NAMALWA (cell line): ENCODE data around the gene NOG.

ENCODE experiments used
- DNase-seq: peaks from one replicate; pipeline ENCODE4 v3.0.0-alpha.2; 2015; ENCODE audit warnings: low spot score

NOG gene

DNA sequence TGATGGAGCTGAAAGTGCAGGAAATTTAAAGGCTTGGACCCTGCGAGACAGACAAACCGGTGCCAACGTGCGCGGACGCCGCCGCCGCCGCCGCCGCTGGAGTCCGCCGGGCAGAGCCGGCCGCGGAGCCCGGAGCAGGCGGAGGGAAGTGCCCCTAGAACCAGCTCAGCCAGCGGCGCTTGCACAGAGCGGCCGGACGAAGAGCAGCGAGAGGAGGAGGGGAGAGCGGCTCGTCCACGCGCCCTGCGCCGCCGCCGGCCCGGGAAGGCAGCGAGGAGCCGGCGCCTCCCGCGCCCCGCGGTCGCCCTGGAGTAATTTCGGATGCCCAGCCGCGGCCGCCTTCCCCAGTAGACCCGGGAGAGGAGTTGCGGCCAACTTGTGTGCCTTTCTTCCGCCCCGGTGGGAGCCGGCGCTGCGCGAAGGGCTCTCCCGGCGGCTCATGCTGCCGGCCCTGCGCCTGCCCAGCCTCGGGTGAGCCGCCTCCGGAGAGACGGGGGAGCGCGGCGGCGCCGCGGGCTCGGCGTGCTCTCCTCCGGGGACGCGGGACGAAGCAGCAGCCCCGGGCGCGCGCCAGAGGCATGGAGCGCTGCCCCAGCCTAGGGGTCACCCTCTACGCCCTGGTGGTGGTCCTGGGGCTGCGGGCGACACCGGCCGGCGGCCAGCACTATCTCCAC lies at the start of gene NOG:
TSS of gene NOG (plus strand) at position 54 of the 674 bp plus-strand sequence. CDS start at position 579, 525 bp downstream.
- DNase-seq = no peak

DNA sequence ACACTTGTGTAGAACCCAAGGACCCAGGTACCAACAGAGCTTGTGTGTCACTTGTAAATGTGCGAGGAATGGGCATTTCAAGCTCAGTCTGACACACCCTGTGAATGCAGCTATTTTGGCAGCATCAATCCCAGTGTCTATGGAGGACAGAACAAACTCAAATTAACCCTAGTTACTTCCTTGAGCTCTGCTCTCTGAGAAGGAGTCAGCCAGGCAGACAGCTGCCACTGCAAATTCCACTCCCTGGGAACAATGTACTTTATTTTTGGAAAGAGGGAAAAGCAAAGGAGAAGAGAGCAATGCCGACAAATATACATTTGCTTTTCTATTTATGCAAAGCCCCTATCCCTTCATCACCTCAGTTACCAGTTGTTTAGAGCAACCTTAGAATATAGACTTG lies 48.4 kb upstream of the NOG start:
- no peak for DNase-seq

DNA sequence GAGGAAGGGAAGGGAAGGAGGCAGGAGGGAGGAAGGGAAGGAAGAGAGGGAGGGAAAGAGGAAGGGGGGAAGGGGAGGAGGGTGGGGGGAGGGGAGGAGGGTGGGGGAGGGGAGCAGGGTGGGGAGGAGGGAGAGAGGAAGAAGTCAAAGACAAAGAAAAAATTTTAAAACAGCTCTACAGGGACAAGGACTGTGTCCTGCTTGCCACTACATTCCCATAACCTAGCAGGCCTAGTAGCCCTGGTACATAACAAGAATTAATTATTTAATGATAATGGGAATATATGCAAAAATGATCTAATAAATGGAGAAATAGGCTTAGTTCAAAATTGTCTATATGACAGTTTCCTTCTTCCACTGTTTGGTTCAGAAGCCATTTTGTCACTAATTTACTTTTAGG lies 47.6 kb upstream of the NOG start:
- DNase-seq = no peak

DNA sequence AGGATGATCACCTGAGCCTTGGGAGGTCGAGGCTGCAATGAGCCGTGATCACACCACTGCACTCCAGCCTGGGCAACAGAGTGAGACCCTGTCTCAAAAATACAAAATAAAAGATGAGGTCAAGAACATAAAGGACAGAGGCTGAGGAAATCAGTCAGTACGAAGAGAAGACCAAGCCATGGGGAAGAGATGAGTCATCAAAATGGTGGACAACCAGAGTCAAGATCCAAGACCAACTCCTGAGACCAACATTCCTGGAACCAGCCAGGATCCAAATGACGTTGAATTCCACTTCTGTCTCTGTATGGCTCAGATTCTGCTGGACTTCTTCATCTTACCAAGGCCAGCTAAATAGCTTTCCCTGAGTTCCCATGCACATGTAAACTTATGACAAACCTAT lies 44.8 kb upstream of the NOG start:
- no peak for DNase-seq

DNA sequence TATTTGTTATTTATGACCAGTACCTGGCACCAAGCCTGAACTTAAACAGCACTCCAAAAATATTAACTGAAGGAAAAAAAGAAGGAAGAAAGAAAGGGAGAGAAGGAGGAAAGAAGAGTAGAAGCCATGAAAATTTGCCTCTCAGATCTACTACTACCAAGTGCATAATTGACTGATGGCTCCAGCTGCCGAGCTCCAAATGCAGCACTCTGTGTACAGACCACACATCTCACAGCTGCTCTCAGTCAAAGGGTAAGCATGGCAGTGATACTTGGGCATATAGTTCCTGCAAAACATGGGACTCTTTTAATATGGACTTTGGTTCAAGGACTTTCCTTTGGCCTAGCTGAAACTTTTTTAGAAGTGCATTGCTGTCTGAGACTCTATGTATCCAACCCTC lies 44.0 kb upstream of the NOG start:
- DNase-seq = no peak

DNA sequence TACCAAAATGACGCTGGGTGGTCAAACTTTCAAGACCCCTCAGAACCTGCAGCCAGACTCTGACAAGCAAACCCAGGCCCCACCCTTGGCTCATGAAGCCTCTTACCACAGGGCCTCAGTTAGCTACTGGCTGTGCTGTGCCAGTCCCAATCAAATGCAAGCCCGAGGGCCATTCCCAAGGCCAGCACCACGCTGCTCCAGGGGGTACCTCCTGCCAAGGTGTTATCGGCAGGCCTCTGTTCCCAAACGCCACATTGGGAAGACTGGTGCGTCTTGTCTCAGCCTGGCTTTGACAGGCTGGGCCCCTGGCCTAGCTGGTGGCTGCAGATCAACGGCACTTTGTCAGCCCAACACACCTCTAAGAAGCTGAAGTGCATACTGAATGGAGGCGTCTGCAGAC lies 35.8 kb upstream of the NOG start:
- no peak for DNase-seq

DNA sequence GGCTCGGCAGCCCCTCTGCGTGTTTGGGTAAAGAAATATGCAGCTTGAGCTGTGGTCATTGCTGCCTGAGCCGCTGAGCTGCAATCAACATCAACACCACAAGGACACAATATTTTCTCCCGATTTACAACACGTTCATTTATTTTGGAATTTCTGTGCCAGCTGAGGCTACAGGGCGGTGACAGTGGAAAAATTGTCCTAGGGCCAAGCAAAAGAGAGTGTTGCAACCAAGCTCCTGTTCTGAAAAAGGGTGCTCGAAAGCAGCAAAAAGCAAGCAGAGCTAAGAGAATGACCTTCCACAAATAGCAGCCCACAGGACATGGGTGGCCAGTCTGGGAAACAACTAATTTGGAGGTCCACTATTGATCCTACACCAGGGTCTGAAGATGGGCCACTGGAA lies 35.4 kb upstream of the NOG start:
- no peak for DNase-seq

DNA sequence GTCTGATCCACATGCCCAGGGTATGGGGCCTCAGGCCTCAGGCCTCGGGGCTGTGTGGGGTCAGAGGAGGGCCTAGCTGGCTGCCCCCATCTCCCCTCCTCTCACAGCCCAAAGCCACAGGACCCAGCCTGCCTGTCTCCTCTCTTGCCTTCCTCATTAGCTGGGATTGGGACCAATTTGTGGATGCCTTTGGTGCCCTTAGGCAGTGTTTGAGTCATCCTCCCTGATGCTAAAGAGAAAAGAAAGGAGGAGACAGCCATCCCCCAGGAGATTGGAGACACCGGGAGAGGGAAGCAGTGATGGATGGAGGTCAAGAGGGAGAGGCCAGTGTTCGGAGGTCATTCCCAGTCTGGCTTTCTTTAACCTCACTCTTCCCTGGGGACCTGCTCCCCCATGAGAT lies 23.3 kb upstream of the NOG start:
- no peak for DNase-seq

DNA sequence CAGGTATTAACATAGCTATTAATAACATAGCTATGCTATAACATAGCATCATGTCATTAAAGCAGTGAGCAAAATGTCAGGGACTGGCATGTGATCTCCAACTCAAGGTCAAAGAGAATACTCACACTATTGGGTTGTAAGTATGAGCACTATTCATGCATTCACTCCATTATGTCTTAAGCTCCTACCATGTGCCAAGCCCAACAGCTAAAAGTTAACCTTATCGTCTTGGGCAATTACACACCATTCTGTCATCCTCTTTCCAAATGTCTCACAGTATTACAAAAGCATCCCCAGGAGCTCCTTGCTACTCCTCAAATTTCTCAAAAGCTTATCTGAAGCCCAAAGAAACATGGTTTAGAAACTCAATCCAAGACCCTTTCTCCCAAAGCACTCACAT lies 22.0 kb upstream of the NOG start:
- no peak for DNase-seq

DNA sequence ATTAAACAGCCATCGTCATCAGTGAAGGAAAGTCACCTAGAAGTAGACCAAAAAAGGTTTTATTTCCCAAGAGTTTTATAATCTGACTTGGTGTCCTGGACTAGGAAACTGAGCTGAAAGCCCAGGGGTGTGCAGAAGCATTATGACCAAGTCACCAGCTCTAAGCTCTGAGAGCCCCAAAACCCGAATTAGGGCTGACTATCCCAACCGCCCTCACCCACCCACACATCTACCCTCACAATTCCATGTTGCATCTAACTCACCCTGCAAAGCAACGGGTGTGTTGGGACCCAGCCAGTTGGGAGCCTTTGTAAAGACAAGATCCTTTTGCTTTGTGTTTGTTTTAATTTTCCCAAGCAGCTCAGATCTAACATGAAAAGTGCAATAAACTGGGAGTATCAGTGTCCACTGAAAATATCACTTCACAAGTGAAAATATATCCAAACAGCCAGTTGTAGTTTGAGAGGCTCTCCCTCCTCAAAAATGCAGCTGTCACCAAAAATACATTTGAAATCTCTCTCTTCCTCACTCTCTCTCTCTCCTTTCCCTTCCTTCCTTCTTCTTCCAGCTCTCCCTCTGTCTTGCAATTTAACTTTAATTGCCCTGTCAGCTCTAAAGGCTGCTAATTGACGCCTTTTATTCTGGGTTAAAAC lies 16.2 kb upstream of the NOG start:
- DNase-seq = no peak

DNA sequence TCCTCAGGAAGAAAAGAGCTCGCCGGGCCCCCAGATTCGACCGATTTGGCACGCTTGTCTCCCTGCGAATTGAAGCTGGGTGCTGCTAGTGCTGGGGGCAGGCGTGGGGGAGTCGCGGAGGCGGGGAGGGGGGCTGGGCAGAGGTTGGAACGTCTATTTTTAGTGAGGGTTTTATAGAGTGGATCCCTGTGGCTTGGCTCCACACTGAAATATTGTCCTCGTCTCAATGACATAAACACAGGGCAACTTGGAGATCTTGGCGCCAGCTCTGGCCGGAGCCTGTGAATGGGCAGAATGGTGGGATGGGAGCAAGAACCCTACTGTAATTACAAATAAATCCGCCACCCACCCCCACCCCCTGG lies 15.7 kb upstream of the NOG start:
- no peak for DNase-seq

DNA sequence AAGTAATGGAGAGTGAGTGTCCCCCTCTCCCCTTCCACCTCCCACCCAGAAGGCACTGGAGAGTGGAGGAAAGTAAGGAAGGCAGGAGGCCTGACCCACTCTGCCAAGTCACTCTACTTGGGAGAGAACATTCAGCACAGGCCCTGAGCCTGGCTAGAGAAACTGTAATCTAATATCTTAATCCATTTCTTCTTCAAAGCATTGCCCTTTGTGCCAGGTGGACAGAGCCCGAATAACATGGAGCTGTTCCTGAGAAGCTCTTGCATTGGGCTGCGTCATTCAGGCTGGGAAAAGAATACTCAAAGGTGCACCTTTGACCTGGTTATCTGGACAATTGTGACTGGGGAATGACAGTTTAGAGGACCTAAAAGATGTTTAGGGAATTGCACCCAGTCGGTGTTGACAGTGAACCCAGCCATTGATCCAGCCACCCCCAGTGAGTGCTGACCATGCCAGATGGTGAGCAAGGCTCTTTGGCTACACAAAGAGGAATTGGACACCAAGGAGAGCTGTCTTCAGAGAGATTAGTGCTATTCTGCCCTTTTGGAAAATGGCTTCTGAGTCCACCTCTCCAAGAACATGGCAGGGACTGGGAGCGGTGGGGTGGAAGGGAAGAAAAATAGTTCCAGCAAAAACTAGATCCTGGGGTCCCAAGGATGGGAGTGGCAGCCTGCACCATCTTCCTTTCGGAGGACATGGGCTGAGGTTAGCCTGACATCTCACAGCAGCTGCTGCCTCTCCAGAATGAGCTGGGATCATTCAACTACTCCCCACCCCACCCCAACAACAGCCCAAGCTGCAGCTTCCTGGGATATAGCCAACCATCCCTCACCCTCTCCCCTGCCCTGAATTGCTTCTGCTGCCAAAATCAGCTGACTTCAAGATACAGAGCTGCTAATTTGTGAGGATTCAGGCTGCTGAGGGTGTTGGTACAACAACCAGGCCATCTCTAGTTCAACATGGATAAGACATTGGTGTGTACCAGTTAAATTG lies 11.6 kb upstream of the NOG start:
- DNase-seq = no peak

DNA sequence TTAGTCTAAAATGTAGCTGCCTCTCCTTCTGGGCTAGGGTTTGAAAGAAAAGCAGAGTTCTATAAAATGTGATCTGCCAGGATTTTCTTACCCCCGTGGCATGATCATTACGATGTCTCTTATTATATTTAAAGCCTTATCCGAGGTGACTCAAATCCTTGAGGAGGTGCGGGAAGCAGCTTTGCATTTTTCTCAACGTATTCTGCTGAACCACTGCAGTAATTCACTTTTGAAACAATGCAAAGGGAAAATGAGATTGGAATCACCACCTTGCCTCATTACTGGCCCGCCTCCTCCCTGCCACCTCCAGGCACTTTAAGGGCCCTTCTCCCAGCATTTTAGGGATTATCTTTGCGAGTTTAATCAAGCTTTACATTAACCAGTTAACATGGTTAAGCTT lies 9.7 kb upstream of the NOG start:
- no peak for DNase-seq

DNA sequence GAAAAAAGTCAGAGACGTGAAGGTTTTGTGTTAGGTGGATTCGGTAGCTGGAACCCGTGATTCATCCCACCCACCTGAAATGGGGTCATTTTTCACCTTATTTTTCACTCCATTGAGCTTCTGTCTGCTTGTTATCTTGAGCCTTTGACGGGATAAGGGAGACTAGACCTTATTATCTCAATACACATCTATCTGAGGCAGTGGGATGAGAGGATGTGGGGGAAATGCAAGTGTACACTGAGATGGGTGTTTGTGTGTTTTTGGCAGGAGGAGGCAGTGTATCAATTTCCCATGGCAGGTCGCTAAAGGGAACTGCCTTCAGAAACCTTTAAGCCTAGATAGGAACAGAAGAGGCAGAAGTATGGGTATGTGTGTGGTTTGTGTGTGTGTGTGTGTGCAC lies 6.2 kb upstream of the NOG start:
- DNase-seq = no peak

DNA sequence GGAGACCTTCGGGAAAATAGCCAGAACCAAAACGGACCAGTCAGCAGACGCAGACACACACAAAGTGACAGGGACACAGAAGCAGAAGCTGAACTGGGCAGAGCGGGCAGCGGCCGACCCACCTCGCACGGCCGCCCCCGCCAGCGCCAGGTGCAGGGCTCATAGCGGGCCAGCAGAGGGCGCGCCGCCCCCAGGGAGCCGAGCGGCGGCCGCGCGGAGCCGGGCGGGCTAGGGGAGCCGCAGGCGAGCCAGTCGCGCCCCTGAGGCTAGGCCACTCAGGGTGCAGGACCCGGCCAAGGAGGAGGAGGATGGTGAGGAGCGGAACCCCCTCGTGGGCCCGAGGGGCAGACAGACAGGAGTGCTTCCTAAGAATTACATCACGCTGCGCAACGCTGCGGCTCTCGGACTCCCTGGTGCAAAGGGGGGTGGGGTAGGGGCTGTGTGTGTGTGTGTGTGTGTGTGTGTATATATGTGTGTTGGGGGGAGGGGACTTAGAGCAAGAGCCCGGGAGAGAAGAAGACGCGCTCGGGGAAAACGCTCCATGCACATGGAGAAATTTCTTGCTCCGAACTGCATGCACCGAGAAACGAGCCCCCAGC lies 913 bp upstream of the NOG start:
- DNase-seq = peak; percentile 60

DNA sequence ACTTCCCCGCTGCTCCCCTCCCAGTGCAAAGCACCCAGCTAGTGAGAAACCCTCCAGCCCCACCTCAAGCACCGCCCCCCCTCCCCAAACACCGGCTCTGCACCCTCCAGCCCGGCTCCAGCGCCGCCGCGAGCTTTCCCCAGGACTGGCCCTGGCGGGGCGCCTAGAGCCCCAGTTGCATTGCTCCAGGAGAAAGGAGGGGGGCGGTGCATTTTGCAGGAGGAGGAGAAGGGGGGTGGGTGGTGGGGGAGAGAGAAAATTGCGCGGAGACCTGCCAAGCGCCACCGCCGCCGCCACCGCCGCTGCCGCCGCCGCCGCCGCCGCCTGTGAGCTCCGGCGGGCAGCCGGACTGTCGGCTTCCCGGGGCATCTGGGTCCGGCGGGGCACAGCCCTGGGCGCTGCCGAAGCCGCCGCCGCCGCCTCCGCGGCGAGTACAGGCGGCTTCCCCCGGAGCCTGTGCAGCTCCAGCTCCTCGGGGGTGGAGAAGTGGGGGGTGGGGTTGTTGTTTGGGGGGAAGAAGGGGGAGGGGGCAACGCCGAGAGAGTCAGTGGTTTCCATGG lies 333 bp upstream of the NOG start:
- DNase-seq = no peak

DNA sequence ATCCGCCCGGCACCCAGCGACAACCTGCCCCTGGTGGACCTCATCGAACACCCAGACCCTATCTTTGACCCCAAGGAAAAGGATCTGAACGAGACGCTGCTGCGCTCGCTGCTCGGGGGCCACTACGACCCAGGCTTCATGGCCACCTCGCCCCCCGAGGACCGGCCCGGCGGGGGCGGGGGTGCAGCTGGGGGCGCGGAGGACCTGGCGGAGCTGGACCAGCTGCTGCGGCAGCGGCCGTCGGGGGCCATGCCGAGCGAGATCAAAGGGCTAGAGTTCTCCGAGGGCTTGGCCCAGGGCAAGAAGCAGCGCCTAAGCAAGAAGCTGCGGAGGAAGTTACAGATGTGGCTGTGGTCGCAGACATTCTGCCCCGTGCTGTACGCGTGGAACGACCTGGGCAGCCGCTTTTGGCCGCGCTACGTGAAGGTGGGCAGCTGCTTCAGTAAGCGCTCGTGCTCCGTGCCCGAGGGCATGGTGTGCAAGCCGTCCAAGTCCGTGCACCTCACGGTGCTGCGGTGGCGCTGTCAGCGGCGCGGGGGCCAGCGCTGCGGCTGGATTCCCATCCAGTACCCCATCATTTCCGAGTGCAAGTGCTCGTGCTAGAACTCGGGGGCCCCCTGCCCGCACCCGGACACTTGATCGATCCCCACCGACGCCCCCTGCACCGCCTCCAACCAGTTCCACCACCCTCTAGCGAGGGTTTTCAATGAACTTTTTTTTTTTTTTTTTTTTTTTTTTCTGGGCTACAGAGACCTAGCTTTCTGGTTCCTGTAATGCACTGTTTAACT lies 1.0 kb downstream of the NOG start:
- no peak for DNase-seq

DNA sequence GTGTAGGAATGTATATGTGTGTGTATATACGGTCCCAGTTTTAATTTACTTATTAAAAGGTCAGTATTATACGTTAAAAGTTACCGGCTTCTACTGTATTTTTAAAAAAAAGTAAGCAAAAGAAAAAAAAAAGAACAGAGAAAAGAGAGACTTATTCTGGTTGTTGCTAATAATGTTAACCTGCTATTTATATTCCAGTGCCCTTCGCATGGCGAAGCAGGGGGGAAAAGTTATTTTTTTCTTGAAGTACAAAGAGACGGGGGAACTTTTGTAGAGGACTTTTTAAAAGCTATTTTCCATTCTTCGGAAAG lies 1.6 kb downstream of the NOG start:
- no peak for DNase-seq

DNA sequence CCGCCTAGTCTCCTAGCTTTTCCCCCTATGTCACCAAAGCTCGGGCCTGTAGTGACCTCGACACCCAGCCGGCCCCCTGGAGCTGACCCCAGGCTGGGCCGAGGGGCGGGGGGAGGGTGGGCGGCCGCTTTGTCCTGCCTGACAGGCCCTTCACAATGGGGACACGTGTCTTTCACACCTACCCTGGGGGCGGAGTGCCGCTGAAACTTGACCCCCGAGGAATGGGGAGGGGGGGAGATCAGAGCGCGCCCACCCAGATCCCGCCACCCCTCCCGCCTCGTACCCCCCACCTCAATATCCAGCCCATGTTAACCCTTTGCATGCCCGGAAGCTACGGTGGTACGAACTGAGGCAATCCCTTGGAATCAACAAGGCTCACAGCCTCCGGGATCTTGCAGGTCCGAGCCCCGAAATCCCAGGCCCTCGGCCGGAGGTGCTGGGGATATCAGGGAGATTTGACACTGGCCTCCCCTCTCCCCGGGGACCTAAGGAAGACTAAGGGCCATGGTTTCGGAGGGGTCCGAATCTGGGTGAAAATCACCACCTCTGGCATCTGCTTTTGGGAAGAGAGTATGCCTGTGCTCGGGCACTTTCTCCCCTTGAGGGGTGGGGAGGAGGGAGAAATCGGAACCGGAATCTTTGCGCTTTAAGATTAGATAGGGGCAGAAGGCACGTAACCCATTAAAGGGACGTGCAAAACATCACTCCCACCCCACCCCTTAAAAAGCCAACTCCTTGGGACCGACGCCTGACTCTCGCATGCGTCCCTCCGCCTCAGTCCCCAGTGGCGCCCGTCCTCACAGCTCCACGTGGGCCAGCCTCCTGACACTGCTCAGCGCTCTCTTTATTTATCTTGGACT lies 2.6 kb downstream of the NOG start:
- no peak for DNase-seq

DNA sequence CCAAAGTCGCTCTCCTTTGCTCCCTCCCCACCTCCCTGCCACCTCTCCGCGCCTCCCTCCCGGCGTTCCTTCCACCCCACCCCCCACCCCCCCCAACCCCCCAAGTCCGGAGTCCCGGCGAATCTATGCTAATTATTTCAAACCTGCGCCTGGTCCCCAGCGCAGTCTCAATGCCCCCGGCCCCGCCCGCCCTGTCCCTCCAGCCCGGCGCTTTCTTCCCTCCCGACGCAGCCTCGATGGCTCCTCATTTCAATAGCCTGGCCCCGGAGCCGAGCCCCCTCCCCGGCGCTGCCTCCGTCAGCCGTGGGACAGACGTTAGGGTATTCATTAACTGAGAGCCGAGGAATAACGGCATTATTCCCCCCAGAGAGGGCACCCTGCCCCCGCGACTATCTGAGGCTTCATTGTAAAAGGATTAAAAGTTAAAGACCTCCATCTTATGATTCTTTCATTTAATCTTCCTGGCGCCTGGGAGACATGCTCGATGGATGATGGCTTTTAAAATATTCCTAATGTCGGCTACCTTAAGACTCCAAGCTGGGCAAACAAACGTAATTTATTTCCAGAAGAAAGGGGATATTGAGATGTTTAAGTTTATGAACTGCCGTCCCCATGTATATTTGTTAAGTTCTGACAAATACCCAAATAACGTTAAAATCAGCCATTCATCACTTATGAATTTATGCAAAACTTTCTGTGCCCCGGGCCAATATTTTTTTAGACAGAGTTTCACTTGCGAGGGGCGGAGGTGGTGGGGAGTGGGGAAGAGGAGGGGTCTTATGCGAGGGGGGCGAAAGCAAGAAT lies 3.4 kb downstream of the NOG start:
- no peak for DNase-seq
